GM19351 (cell line): ENCODE data around the gene ST8SIA1.

Experiments used
- ATAC-seq: cut with Tn5 transposase; IDR thresholded peaks from one replicate; pipeline ENCODE4 v1.9.1; 2021; ENCODE audit warnings: mild to moderate bottlenecking, moderate library complexity; ENCODE audit not compliant: unreplicated experiment

The ST8SIA1 gene

GRCh38 chr12:22246217-22246846, 88.2 kb downstream of the ST8SIA1 start:
- ATAC-seq = no peak

- no peak for ATAC-seq
These were observed 91.8 kb downstream of the ST8SIA1 start for GRCh38 chr12:22242726-22243125.

- no peak for ATAC-seq
These were observed 96.3 kb downstream of the ST8SIA1 start for GRCh38 chr12:22238211-22238610.

- no peak for ATAC-seq
These were observed 99.9 kb downstream of the ST8SIA1 start for GRCh38 chr12:22234561-22234960.

- no peak for ATAC-seq
These were observed 102.7 kb downstream of the ST8SIA1 start for GRCh38 chr12:22231836-22232235.

- ATAC-seq = no peak
These were observed 103.4 kb downstream of the ST8SIA1 start for GRCh38 chr12:22231078-22231477.

GRCh38 chr12:22230280-22230794, 104.2 kb downstream of the ST8SIA1 start:
- ATAC-seq = no peak

- no peak for ATAC-seq
These were observed 104.7 kb downstream of the ST8SIA1 start for GRCh38 chr12:22229652-22230279.

GRCh38 chr12:22228022-22228875, 106.3 kb downstream of the ST8SIA1 start:
- no peak for ATAC-seq

GRCh38 chr12:22223356-22223755, 111.2 kb downstream of the ST8SIA1 start:
- no peak for ATAC-seq

GRCh38 chr12:22217556-22217955, 117.0 kb downstream of the ST8SIA1 start:
- no peak for ATAC-seq

- no peak for ATAC-seq
These were observed 118.8 kb downstream of the ST8SIA1 start for GRCh38 chr12:22215467-22216253.

- ATAC-seq = no peak
These were observed 123.4 kb downstream of the ST8SIA1 start for GRCh38 chr12:22211128-22211527.

GRCh38 chr12:22209422-22209821, 125.1 kb downstream of the ST8SIA1 start:
- no peak for ATAC-seq

- ATAC-seq = no peak
These were observed 128.3 kb downstream of the ST8SIA1 start for GRCh38 chr12:22206111-22206728.

GRCh38 chr12:22204391-22204790, 130.1 kb downstream of the ST8SIA1 start:
- ATAC-seq = no peak

GRCh38 chr12:22202847-22203246, 131.7 kb downstream of the ST8SIA1 start:
- no peak for ATAC-seq

- ATAC-seq = no peak
These were observed 133.4 kb downstream of the ST8SIA1 start for GRCh38 chr12:22201101-22201500.

- no peak for ATAC-seq
These were observed 138.3 kb downstream of the ST8SIA1 start for GRCh38 chr12:22196236-22196635.

GRCh38 chr12:22190969-22191368, 143.5 kb downstream of the ST8SIA1 start:
- no peak for ATAC-seq
